Loucy (cell line): ENCODE results near the gene METTL15.

ENCODE experiments used
- EZH2phosphoT487 ChIP-seq: fragments of 200-600 bp; IDR thresholded peaks from 2 replicates; pipeline ENCODE4 v1.6.1; 2018; ENCODE audit warnings: antibody characterized with exemption, mild to moderate bottlenecking, moderate library complexity, borderline replicate concordance
- TF ChIP-seq, protein P1 (sequence below): fragments of 200-600 bp; sonication (generic); conservative IDR thresholded peaks from 2 replicates; pipeline ENCODE4 v1.5.1; 2014; ENCODE audit warnings: mild to moderate bottlenecking, antibody characterized with exemption, low read length

DNA sequence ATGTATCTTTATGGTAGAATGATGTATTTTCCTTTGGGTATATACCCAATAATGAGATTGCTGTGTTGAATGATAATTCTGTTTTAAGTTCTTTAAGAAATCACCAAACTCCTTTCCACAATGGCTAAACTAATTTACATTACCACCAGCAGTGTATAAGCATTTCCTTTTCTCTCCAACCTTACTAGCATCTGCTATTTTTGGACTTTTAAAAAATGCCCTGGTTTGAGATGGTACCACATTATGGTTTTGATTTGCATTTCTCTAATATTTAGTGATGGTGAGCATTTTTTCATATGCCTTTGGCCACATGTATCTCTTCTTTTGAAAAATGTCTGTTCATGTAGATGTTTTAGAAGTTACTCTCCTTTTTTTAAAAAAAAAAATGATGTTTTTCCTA, 142.0 kb downstream of the METTL15 start:
- TF ChIP-seq, protein P1, sequence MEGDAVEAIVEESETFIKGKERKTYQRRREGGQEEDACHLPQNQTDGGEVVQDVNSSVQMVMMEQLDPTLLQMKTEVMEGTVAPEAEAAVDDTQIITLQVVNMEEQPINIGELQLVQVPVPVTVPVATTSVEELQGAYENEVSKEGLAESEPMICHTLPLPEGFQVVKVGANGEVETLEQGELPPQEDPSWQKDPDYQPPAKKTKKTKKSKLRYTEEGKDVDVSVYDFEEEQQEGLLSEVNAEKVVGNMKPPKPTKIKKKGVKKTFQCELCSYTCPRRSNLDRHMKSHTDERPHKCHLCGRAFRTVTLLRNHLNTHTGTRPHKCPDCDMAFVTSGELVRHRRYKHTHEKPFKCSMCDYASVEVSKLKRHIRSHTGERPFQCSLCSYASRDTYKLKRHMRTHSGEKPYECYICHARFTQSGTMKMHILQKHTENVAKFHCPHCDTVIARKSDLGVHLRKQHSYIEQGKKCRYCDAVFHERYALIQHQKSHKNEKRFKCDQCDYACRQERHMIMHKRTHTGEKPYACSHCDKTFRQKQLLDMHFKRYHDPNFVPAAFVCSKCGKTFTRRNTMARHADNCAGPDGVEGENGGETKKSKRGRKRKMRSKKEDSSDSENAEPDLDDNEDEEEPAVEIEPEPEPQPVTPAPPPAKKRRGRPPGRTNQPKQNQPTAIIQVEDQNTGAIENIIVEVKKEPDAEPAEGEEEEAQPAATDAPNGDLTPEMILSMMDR = no peak
- TF ChIP-seq EZH2phosphoT487 = no peak
